Skeletal muscle satellite cell (primary cell): ENCODE data around the gene ZNF532.
A peak's percentile ranks its signal among the peaks of the same experiment; 100 is the strongest.
"Not testable (repeated sequence)": the region's sequence is repeated elsewhere in the genome, so short reads cannot be mapped to it uniquely, and the experiment has no call there.

ENCODE experiments used
- H3K27me3 ChIP-seq: 2 replicates; pipeline ENCODE4 v1.7.0; 2013; ENCODE audit warnings: low read length; ENCODE audit not compliant: control insufficient read depth, insufficient read depth
- H3K36me3 ChIP-seq: 2 replicates; pipeline ENCODE4 v1.7.0; 2013; ENCODE audit warnings: mild to moderate bottlenecking, control low read depth, low read length; ENCODE audit not compliant: insufficient read depth
- H3K4me1 ChIP-seq: 2 replicates; pipeline ENCODE4 v1.7.0; 2013; ENCODE audit warnings: low read length; ENCODE audit not compliant: control insufficient read depth, insufficient read depth
- H3K4me2 ChIP-seq: 2 replicates; pipeline ENCODE4 v1.7.0; 2013; ENCODE audit warnings: mild to moderate bottlenecking, low read length
- H3K4me3 ChIP-seq: 2 replicates; pipeline ENCODE4 v1.7.0; 2013; ENCODE audit warnings: low read length
- H3K9ac ChIP-seq: 2 replicates; pipeline ENCODE4 v1.7.0; 2013; ENCODE audit warnings: mild to moderate bottlenecking, low read depth, low read length, moderate library complexity
- H3K9me3 ChIP-seq: replicated peaks from 2 replicates; pipeline ENCODE4 v1.7.0; 2013; ENCODE audit warnings: mild to moderate bottlenecking, control low read depth, low read length

ZNF532 gene

DNA sequence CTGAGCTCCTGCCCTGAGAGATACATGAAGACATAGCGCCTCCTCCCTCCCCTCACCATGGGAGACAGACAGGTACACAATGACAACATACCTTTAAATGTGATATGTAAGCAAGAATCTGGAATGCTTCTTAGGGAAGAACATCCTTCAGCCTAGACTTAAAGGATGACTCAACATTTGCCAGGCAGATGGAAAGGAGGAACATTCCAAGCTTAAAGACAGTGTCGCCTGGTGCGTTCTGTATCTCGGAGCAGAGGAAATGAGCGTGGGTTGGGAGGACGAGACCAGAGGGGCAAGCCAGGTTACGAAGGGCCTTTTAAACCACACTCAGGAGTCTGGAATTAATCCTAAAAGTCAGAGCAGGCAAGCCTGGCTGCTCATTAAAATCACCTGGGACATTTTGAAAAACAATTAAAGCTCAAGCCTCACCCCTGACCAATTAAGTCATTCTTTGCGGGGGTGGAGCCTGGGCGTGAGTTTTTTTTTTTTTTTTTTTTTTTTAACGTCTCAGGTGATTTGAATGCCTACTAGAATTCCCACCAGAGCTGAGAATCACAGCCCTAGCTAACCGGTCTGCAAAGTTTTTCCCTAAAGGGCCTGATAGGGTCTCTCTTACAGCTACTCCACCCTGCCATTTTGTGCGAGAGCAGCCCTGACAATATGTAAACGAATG, 143.8 kb downstream of the ZNF532 start:
- Histone ChIP-seq H3K27me3 (no peaks in the 10 kb centered on the region), H3K9ac (no peak overlapping the region), H3K9me3 (no peaks in the 10 kb centered on the region), H3K36me3 (no peaks in the 10 kb centered on the region), H3K4me2 (peak overlapping the region; percentile 38), H3K4me3 (no peak overlapping the region), H3K4me1 (peaks cover 16% of the 10 kb centered on the region)

DNA sequence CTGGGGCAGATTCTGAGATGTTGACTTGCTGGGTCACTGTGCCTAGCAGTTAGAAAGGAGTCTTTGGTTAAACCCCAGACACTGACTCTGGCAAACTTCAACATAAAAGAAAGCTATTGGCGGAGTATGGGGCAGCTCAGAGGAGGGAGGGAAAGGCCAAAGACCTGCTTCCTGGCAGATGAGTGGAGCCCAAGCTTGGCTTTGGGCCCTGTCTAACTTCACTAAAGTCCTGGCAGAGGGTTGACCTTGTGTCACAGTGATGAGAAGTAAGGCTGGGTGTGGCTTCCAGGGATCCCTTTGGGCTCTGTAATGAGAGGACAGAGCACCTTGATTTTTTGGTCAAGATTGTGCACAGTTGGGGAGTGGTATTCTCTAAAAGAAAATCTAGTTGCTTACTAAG, 145.2 kb downstream of the ZNF532 start:
- no peak overlapping the region for H3K4me2 ChIP-seq
- H3K4me3 ChIP-seq: no peak overlapping the region
- no peaks in the 10 kb centered on the region for H3K36me3 ChIP-seq
- no peaks in the 10 kb centered on the region for H3K27me3 ChIP-seq
- no peaks in the 10 kb centered on the region for H3K9me3 ChIP-seq
- H3K9ac ChIP-seq: no peak overlapping the region
- peaks cover 16% of the 10 kb centered on the region for H3K4me1 ChIP-seq

DNA sequence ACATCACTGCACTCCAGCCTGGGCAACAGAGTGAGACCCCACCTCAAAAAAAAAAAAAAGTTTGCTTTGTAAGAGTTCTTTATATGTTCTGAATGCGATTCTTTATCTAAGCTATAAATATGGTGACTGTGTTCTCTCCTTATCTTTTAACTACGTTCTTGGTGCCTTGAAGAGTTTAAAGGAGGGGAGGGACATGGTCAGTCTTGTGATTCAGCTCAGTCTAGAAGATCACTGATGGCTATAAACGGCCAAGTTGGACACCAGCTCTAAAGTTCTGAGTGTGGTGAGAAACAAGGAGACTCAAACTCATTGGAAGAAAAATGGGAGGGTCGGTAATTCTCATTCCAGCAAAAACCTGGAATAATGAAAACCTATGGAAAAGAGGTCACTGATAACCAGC, 146.6 kb downstream of the ZNF532 start:
- Histone ChIP-seq H3K36me3 (no peaks in the 10 kb centered on the region), H3K9ac (no peak overlapping the region), H3K9me3 (no peaks in the 10 kb centered on the region), H3K27me3 (no peaks in the 10 kb centered on the region), H3K4me3 (no peak overlapping the region), H3K4me2 (no peak overlapping the region), H3K4me1 (peaks cover 9% of the 10 kb centered on the region)

DNA sequence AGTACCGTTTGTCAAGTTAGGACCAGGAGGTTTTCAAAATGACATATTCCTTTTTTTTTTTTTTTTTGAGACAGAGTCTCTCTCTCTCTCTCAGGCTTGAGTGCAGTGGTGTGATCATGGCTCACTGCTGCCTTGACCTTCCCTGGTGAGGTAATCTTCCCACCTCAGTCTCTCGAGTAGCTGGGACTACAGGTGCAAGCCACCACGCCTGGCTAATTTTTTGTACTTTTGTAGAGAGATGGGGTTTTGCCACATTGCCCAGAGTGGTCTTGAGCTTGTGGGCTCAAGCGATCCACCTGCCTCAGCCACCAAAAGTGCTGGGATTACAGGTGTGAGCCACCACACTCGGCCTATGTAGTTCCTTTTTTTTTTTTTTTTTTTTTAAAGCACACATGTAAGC, 147.1 kb downstream of the ZNF532 start:
- Histone ChIP-seq H3K36me3 (no peaks in the 10 kb centered on the region), H3K27me3 (no peaks in the 10 kb centered on the region), H3K4me3 (no peak overlapping the region), H3K9me3 (no peaks in the 10 kb centered on the region), H3K9ac (no peak overlapping the region), H3K4me2 (no peak overlapping the region), H3K4me1 (peaks cover 9% of the 10 kb centered on the region)

- no peak overlapping the region for H3K9ac ChIP-seq
- H3K36me3 ChIP-seq: no peaks in the 10 kb centered on the region
- H3K27me3 ChIP-seq: no peaks in the 10 kb centered on the region
- peaks cover 8% of the 10 kb centered on the region for H3K4me1 ChIP-seq
- H3K4me3 ChIP-seq: no peak overlapping the region
- no peak overlapping the region for H3K4me2 ChIP-seq
- no peaks in the 10 kb centered on the region for H3K9me3 ChIP-seq
Observed at GRCh38 chr18:59012815-59013705, 148.4 kb downstream of the ZNF532 start.

DNA sequence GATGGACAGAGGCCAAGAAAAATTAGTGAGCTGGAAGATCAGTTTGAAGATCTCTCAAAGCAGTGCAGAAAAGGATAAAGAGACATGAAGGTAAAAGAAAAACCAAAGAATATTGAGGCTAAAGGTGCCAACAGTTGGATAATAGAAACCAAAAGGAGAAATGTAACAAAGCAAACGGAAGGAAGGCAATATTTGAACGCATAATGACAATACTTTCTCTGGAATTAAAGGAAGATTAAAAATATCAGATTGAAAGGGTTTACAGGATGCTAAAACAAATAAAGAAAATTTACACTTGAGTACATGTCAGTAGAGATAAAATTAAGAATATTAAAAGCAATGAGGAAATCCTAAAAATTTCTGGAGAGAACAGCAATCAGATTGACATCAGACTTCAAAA, 149.1 kb downstream of the ZNF532 start:
- Histone ChIP-seq H3K27me3 (no peaks in the 10 kb centered on the region), H3K4me3 (no peak overlapping the region), H3K9ac (no peak overlapping the region), H3K4me2 (no peak overlapping the region), H3K4me1 (peaks cover 1% of the 10 kb centered on the region), H3K9me3 (no peaks in the 10 kb centered on the region), H3K36me3 (no peaks in the 10 kb centered on the region)

DNA sequence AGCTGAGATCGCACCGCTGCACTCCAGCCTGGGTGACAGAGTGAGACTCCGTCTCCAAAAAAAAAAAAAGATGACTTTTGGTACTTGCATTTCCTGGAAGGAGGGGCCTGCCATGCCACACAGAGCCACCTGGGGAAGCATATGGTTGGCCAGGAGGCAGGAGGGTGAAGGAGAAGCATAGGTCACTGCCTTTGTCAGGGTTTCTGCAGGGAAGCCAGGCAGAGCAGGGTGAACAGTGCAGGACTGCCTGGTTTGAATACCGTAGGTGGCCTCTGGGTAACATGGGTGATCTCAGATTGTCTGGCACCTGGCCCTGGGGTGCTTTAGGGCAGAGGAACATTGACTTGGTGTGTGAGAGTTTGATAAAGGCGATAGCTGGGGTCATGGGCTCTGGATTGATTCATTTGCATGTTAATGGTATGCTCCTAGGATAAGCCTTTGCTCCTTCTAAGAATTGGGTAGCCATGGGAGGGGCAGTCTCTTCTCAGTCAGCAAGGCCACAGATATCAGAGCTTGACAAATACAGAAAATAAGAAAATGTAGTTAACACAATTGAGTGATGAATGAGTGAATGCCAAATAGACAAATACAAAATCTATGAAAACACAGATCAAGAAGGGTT, 151.0 kb downstream of the ZNF532 start:
- H3K4me2 ChIP-seq: no peak overlapping the region
- H3K9me3 ChIP-seq: no peaks in the 10 kb centered on the region
- no peaks in the 10 kb centered on the region for H3K36me3 ChIP-seq
- H3K9ac ChIP-seq: no peak overlapping the region
- no peaks in the 10 kb centered on the region for H3K27me3 ChIP-seq
- no peaks in the 10 kb centered on the region for H3K4me1 ChIP-seq
- no peak overlapping the region for H3K4me3 ChIP-seq

DNA sequence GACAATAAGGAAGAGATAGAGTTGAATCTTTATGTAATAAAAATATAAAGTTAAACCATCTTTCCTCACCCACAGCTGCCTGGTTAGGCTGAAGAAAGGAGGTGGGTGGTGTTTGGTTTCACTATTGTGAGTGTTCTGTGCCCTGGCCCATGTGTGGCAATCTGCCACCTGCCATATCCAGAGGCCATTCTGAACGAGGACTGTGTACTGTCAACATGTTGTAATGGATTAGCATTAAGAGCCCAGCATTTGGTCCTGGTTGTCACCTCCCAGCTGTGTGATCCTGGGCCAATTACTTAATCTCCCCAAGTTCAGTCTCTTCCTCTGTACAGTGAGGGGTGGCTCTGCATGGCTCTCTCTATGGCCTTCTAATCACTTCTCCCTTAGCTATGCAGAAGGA, 156.8 kb downstream of the ZNF532 start:
- no peaks in the 10 kb centered on the region for H3K36me3 ChIP-seq
- no peak overlapping the region for H3K4me2 ChIP-seq
- no peaks in the 10 kb centered on the region for H3K9me3 ChIP-seq
- no peak overlapping the region for H3K4me3 ChIP-seq
- H3K4me1 ChIP-seq: peaks cover 5% of the 10 kb centered on the region
- H3K27me3 ChIP-seq: no peaks in the 10 kb centered on the region
- no peak overlapping the region for H3K9ac ChIP-seq

DNA sequence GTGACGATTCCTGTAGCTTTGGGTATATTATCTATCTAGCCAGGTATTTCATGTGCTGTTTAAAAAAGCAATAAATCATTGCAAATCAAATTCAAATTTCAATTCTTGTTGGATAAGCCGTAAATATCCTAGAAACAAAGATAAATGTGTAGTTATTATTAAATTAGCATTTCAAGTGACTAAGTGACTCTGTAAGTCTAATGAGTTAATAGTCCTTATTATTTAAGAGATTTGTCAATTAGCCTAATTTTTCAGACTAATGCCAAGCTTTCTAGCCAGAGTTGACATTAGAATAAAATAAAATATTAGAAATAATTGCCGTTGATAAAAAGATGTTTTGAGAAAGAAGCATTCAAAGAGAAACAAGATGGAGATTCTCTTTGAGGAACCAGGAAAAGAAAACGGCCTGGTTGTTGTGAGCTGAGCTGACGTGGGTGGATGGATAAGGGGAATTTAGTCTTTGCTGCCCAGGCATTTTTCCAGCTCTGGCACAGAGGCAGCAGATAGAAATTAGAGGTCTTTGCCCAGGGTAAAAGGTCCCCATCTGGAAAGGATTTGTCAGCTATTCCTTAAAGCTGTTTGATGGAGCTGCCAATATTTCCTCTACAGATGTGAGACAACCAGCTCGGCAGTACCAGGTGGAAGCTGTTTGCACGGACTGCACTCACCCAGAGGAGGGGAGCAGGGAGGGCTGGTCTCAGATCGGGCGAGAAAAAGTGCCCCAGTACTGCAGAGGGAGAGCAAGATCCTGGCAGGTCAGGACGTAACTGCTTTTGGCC, 157.7 kb downstream of the ZNF532 start:
- Histone ChIP-seq H3K4me3 (no peak overlapping the region), H3K4me1 (peaks cover 5% of the 10 kb centered on the region), H3K27me3 (no peaks in the 10 kb centered on the region), H3K4me2 (peak overlapping the region; percentile 36), H3K9ac (no peak overlapping the region), H3K9me3 (no peaks in the 10 kb centered on the region), H3K36me3 (no peaks in the 10 kb centered on the region)

- no peaks in the 10 kb centered on the region for H3K9me3 ChIP-seq
- H3K4me2 ChIP-seq: no peak overlapping the region
- H3K4me1 ChIP-seq: peaks cover 5% of the 10 kb centered on the region
- no peak overlapping the region for H3K9ac ChIP-seq
- H3K27me3 ChIP-seq: no peaks in the 10 kb centered on the region
- no peak overlapping the region for H3K4me3 ChIP-seq
- no peaks in the 10 kb centered on the region for H3K36me3 ChIP-seq
Observed at GRCh38 chr18:59024829-59025228, 160.2 kb downstream of the ZNF532 start.

- not testable (repeated sequence) for H3K4me1 ChIP-seq, H3K4me3 ChIP-seq, H3K4me2 ChIP-seq, H3K9me3 ChIP-seq, H3K9ac ChIP-seq, H3K27me3 ChIP-seq, H3K36me3 ChIP-seq
Observed at GRCh38 chr18:59025532-59025931, 160.9 kb downstream of the ZNF532 start.
